ENCODE results near the gene SLC25A45. TPM values are rescaled to one million over a fixed set of nuclear protein-coding genes. Genes with fewer than 3 reads are reported as not detected.

SLC25A45 gene
- total RNA-seq, 1 donor, result 5.8 TPM

DNA sequence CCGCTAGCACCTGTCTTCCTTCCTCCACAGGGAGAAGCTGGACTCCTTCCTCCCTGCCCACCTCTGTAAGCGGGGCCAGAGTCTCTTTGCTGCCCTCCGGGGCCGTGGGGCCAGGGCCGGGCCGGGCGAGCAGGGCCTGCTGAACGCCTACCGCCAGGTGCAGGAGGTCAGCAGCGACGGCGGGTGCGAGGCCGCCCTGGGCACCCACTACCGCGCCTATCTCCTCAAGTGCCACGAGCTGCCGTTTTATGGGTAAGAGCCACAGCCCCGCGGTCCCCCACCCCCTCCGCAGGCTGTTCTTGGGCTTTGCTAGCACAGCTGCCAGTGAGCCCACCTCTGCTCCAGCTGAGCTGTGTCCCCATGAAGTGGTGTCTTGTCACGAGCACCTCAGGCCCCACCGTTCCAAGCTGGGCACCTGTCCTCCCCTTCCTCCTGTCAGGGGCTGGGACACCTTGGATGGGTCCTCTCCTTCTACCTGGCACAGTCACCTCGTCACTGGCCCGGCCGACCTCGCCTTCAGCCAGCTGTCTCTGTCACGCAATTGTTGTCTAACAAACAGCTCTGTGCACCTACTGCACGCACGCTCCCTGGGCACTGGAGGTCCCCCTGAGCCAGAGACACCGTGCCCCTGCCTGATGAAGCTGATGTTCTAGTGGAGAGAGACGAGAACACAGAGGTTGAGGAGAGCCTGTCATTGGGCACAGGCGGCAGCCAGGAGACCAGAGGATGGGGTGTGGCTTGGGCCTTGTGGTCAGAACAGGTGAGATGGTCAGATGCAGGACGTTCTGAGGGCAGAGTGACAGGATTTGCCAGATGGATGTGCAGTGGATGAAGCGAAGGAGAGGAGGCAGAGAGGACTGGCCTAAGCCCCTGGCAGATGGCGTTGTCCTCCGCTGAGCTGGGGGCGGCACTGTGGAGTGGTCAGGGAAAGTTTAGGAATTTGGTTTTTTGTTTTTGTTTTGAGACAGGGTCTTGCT, 14.6 kb upstream of the SLC25A45 start:
- no peak overlapping the region for H3K4me3 ChIP-seq (ENCODE audit: low read depth, low read length)
- no peak for DNase-seq (ENCODE audit: low read depth)
- no peak for TF ChIP-seq CTCF (IDR thresholded peaks at IDR 0.05; ENCODE audit: insufficient read depth, low read length)

GRCh38 chr11:65395961-65396530, 13.6 kb upstream of the SLC25A45 start:
- DNase-seq (ENCODE audit: low read depth), result no peak
- TF ChIP-seq CTCF (IDR thresholded peaks at IDR 0.05; ENCODE audit: insufficient read depth, low read length), result no peak
- no peak overlapping the region for H3K4me3 ChIP-seq (ENCODE audit: low read depth, low read length)

DNA sequence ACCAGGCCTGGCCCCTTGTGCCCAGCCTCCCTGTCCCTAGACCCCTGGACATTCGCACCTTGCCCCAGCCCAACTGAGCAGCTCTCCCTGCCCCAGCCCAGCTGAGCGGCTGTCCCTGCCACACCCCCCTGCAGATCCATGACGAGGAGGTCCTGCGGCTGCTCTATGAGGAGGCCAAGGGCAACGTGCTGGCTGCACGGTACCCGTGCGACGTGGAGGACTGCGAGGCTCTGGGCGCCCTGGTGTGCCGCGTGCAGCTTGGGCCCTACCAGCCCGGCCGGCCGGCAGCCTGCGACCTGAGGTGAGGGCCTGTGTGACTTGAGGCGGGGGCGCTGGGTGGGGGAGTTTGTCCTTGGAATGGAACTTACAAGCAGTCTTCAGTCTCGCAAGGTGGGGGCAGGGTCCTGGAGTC, 11.7 kb upstream of the SLC25A45 start:
- no peak for DNase-seq (ENCODE audit: low read depth)
- TF ChIP-seq CTCF (IDR thresholded peaks at IDR 0.05; ENCODE audit: insufficient read depth, low read length), result no peak

GRCh38 chr11:65393513-65394079, 11.2 kb upstream of the SLC25A45 start:
- TF ChIP-seq CTCF (IDR thresholded peaks at IDR 0.05; ENCODE audit: insufficient read depth, low read length), result no peak
- no peak overlapping the region for H3K4me3 ChIP-seq (ENCODE audit: low read depth, low read length)
- DNase-seq (ENCODE audit: low read depth), result no peak

More for the DNA sequence above, 11.7 kb upstream of the SLC25A45 start:
- no peak overlapping the region for H3K4me3 ChIP-seq (ENCODE audit: low read depth, low read length)

DNA sequence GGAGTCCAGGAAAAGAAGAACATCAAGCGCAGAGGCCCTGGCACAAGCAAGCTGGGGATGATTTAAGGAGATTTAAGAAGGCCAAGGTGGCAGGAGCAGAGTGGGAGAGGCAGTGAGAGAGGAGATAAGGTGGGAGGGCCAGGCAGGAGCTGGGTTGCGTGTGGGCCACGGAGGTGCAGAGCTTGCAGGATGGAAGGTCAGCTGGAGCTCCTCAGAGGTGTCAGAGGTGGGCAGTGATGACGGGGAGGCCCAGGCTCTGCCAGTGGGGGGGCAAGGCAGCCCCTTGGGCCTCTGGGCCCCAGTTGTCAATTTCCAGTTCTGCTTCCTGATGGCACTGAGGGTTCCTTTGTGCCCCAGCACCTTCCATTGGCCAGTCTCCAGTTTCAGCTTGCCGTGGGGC, 10.5 kb upstream of the SLC25A45 start:
- no peak for DNase-seq (ENCODE audit: low read depth)
- TF ChIP-seq CTCF (IDR thresholded peaks at IDR 0.05; ENCODE audit: insufficient read depth, low read length), result no peak
- no peak overlapping the region for H3K4me3 ChIP-seq (ENCODE audit: low read depth, low read length)

- no peak overlapping the region for H3K4me3 ChIP-seq (ENCODE audit: low read depth, low read length)
- DNase-seq (ENCODE audit: low read depth), result no peak
- TF ChIP-seq CTCF (IDR thresholded peaks at IDR 0.05; ENCODE audit: insufficient read depth, low read length), result no peak
These were observed 9.9 kb upstream of the SLC25A45 start for GRCh38 chr11:65392186-65392829.

Measured in fibroblast of the aortic adventitia (primary cell).